Colonic mucosa (tissue), 4 donors: Measurements from ENCODE around the gene GOLGA8A. TPM values are rescaled to one million over a fixed set of nuclear protein-coding genes. Genes with fewer than 3 reads are reported as not detected.
"Not testable (repeated sequence)": the region's sequence is repeated elsewhere in the genome, so short reads cannot be mapped to it uniquely, and the experiment has no call there.

ENCODE experiments used
- DNase-seq: peaks from one replicate; pipeline ENCODE4 v3.0.0-alpha.2; 2020
- H3K27ac ChIP-seq: fragments of 200-600 bp; one replicate; pipeline ENCODE4 v1.8.0; 2021
- H3K27me3 ChIP-seq: fragments of 200-600 bp; one replicate; pipeline ENCODE4 v1.8.0; 2021
- H3K36me3 ChIP-seq: fragments of 200-600 bp; one replicate; pipeline ENCODE4 v1.8.0; 2021
- H3K4me1 ChIP-seq: fragments of 200-600 bp; one replicate; pipeline ENCODE4 v1.8.0; 2021; ENCODE audit warnings: mild to moderate bottlenecking
- H3K4me3 ChIP-seq: fragments of 200-600 bp; one replicate; pipeline ENCODE4 v1.8.0; 2021
- H3K9ac ChIP-seq, 2 donors: one replicate each; pipeline ENCODE4 v1.7.0; 2013; ENCODE audit warnings: control low read depth in 2 of 2, low read depth in 2 of 2, low read length in 2 of 2
- H3K9me3 ChIP-seq: fragments of 200-600 bp; one replicate; pipeline ENCODE4 v1.8.0; 2021
- intact Hi-C: fragments of 100-400 bp; cut with DNase I; formaldehyde crosslinking; loops from one replicate; pipeline ENCODE4 v1.14.1; 2022
- total RNA-seq, 2 donors: library from RNA; stranded (reverse); fragmentation: NEBNext Ultra II Directional in 1 of 2; extraction: Animal tissue kit (Norgen Biotek cat#: 25700) in 1 of 2; gene quantifications; one replicate each; pipeline ENCODE4 v1.2.1, GENCODE V29; 2021
- donor health status: healthy.
- donor health status: DM: no; HTN: no; CAD: no.
- donor health status: DM: no; HTN: no; CAD: no.

The GOLGA8A gene
- total RNA-seq, 2 donors from 2014 or later: 10.8 to 24.2 TPM

- H3K4me3 ChIP-seq, H3K36me3 ChIP-seq, DNase-seq: not testable (repeated sequence)
These were observed 28.1 kb downstream of the GOLGA8A start for GRCh38 chr15:34409511-34409910.

GRCh38 chr15:34408973-34409372 lies 28.6 kb downstream of the GOLGA8A start:
- DNase-seq, H3K27me3 ChIP-seq, intact Hi-C loops, H3K4me1 ChIP-seq, H3K27ac ChIP-seq, H3K9ac ChIP-seq, H3K4me3 ChIP-seq, H3K36me3 ChIP-seq, H3K9me3 ChIP-seq: not testable (repeated sequence)

More at GRCh38 chr15:34409511-34409910, 28.1 kb downstream of the GOLGA8A start:
- H3K9me3 ChIP-seq, H3K9ac ChIP-seq, H3K4me1 ChIP-seq, intact Hi-C loops, H3K27ac ChIP-seq, H3K27me3 ChIP-seq: not testable (repeated sequence)

- H3K4me1 ChIP-seq, H3K9me3 ChIP-seq, H3K27me3 ChIP-seq, intact Hi-C loops, DNase-seq, H3K9ac ChIP-seq, H3K4me3 ChIP-seq, H3K27ac ChIP-seq, H3K36me3 ChIP-seq: not testable (repeated sequence)
These were observed 33.7 kb downstream of the GOLGA8A start for GRCh38 chr15:34403899-34404298.

- H3K4me1 ChIP-seq, H3K27ac ChIP-seq, H3K36me3 ChIP-seq, H3K9ac ChIP-seq, H3K27me3 ChIP-seq, intact Hi-C loops, H3K9me3 ChIP-seq, H3K4me3 ChIP-seq, DNase-seq: not testable (repeated sequence)
These were observed 34.4 kb downstream of the GOLGA8A start for GRCh38 chr15:34403160-34403598.

GRCh38 chr15:34397637-34398259 lies 39.9 kb downstream of the GOLGA8A start:
- intact Hi-C loops, DNase-seq, H3K4me1 ChIP-seq, H3K9ac ChIP-seq, H3K27me3 ChIP-seq, H3K4me3 ChIP-seq, H3K9me3 ChIP-seq, H3K36me3 ChIP-seq, H3K27ac ChIP-seq: not testable (repeated sequence)

- intact Hi-C loops, H3K4me1 ChIP-seq: not testable (repeated sequence)
These were observed 44.6 kb downstream of the GOLGA8A start for GRCh38 chr15:34392981-34393380.

GRCh38 chr15:34389594-34390086 lies 48.0 kb downstream of the GOLGA8A start:
- intact Hi-C loops: not testable (repeated sequence)

More at GRCh38 chr15:34392981-34393380, 44.6 kb downstream of the GOLGA8A start:
- H3K36me3 ChIP-seq, H3K4me3 ChIP-seq, H3K27ac ChIP-seq, H3K9me3 ChIP-seq, H3K27me3 ChIP-seq, DNase-seq, H3K9ac ChIP-seq: not testable (repeated sequence)

More at GRCh38 chr15:34389594-34390086, 48.0 kb downstream of the GOLGA8A start:
- not testable (repeated sequence) for H3K4me3 ChIP-seq, H3K27ac ChIP-seq, H3K36me3 ChIP-seq, H3K4me1 ChIP-seq, H3K9me3 ChIP-seq, H3K9ac ChIP-seq, DNase-seq, H3K27me3 ChIP-seq

Other genes with a start within 250 kb of the GOLGA8A start
- gene KATNBL1, start 227.7 kb downstream of the GOLGA8A start, total RNA-seq: 10 to 100 TPM; 37.2 to 43.0 TPM
- gene EMC4, start 212.8 kb downstream of the GOLGA8A start, total RNA-seq: 100 to 1,000 TPM in 1 of 2 donors, 10 to 100 TPM in 1; 83.5 to 115 TPM
- gene SLC12A6, start 100.0 kb downstream of the GOLGA8A start, total RNA-seq: 10 to 100 TPM; 13.8 to 18.8 TPM
- 100 to 1,000 TPM; 143 to 184 TPM for gene NOP10, start 94.7 kb downstream of the GOLGA8A start, total RNA-seq
- gene NUTM1, start 94.5 kb downstream of the GOLGA8A start, total RNA-seq: not detected
- gene LPCAT4, start 70.6 kb downstream of the GOLGA8A start, total RNA-seq: 100 to 1,000 TPM; 174 to 175 TPM
- gene GOLGA8B, start 145.8 kb upstream of the GOLGA8A start, total RNA-seq: 10 to 100 TPM; 10.2 to 20.7 TPM